ENCODE results near the gene TCAP. TPM values are rescaled to one million over a fixed set of nuclear protein-coding genes. Genes with fewer than 3 reads are reported as not detected.

TCAP gene
- total and polyA plus RNA-seq, 2 donors (not counting 1 experiment from before 2014, with no cell fraction given), result 0.05 to 0.17 TPM

- TF ChIP-seq EZH2 (IDR thresholded peaks at IDR 0.05; ENCODE audit: low read length, missing control alignments) (no peak), CTCF (conservative IDR thresholded peaks at IDR 0.05 in 1 of 2, IDR thresholded peaks at IDR 0.05 in 1 of 2; ENCODE audit: low read depth in 1 of 2, low read length in 2 of 2) (no peak)
- H2AFZ ChIP-seq (ENCODE audit: low read length), result no peak overlapping the region
- no peak for DNase-seq (ENCODE audit: low read depth in 2 of 2)
- H3K79me2 ChIP-seq (ENCODE audit: control insufficient read depth, insufficient read depth, low read length), result no peaks in the 10 kb centered on the region
- H3K9ac ChIP-seq (ENCODE audit: insufficient read depth, low read length), result no peak overlapping the region
- H3K27ac ChIP-seq (ENCODE audit: insufficient read depth, low read length), result no peak overlapping the region
- H4K20me1 ChIP-seq (ENCODE audit: control insufficient read depth, extremely low read depth, insufficient read depth, low read length), result no peaks in the 10 kb centered on the region
- H3K27me3 ChIP-seq (ENCODE audit: control insufficient read depth, insufficient read depth, low read length), result peaks cover 37% of the 10 kb centered on the region
- no peaks in the 10 kb centered on the region for H3K4me1 ChIP-seq (ENCODE audit: control insufficient read depth, extremely low read depth, insufficient read depth, low read length)
- no peak overlapping the region for H3K4me3 ChIP-seq (replicated peaks in 1 of 4; ENCODE audit: control extremely low read depth in 1 of 4, insufficient read depth in 1 of 4, low read depth in 3 of 4, low read length in 4 of 4)
- no peak overlapping the region for H3K4me2 ChIP-seq (ENCODE audit: extremely low read depth, insufficient read depth, low read length)
- no peaks in the 10 kb centered on the region for H3K36me3 ChIP-seq (ENCODE audit: control insufficient read depth, insufficient read depth, low read length)
- H3K9me3 ChIP-seq (ENCODE audit: control insufficient read depth, insufficient read depth, low read depth, low read length), result no peaks in the 10 kb centered on the region
Measured at GRCh38 chr17:39631403-39631802, 33.7 kb upstream of the TCAP start.

GRCh38 chr17:39632153-39632941 is 32.8 kb upstream of the TCAP start:
- Histone ChIP-seq H3K27me3 (ENCODE audit: control insufficient read depth, insufficient read depth, low read length) (peaks cover 29% of the 10 kb centered on the region), H3K79me2 (ENCODE audit: control insufficient read depth, insufficient read depth, low read length) (peaks cover 2% of the 10 kb centered on the region), H4K20me1 (ENCODE audit: control insufficient read depth, extremely low read depth, insufficient read depth, low read length) (no peaks in the 10 kb centered on the region), H3K9me3 (ENCODE audit: control insufficient read depth, insufficient read depth, low read depth, low read length) (no peaks in the 10 kb centered on the region), H3K9ac (ENCODE audit: insufficient read depth, low read length) (no peak overlapping the region), H3K4me1 (ENCODE audit: control insufficient read depth, extremely low read depth, insufficient read depth, low read length) (no peaks in the 10 kb centered on the region), H3K36me3 (ENCODE audit: control insufficient read depth, insufficient read depth, low read length) (no peaks in the 10 kb centered on the region), H3K4me3 (replicated peaks in 1 of 4; ENCODE audit: control extremely low read depth in 1 of 4, insufficient read depth in 1 of 4, low read depth in 3 of 4, low read length in 4 of 4) (no peak overlapping the region), H3K27ac (ENCODE audit: insufficient read depth, low read length) (no peak overlapping the region), H3K4me2 (ENCODE audit: extremely low read depth, insufficient read depth, low read length) (no peak overlapping the region), H2AFZ (ENCODE audit: low read length) (no peak overlapping the region)
- DNase-seq (ENCODE audit: low read depth in 2 of 2), result no peak
- TF ChIP-seq EZH2 (IDR thresholded peaks at IDR 0.05; ENCODE audit: low read length, missing control alignments) (no peak), CTCF (conservative IDR thresholded peaks at IDR 0.05 in 1 of 2, IDR thresholded peaks at IDR 0.05 in 1 of 2; ENCODE audit: low read depth in 1 of 2, low read length in 2 of 2) (no peak)

- Histone ChIP-seq H3K79me2 (ENCODE audit: control insufficient read depth, insufficient read depth, low read length) (peaks cover 11% of the 10 kb centered on the region), H2AFZ (ENCODE audit: low read length) (no peak overlapping the region), H3K4me3 (replicated peaks in 1 of 4; ENCODE audit: control extremely low read depth in 1 of 4, insufficient read depth in 1 of 4, low read depth in 3 of 4, low read length in 4 of 4) (no peak overlapping the region), H3K27ac (ENCODE audit: insufficient read depth, low read length) (no peak overlapping the region), H3K4me2 (ENCODE audit: extremely low read depth, insufficient read depth, low read length) (no peak overlapping the region), H3K9me3 (ENCODE audit: control insufficient read depth, insufficient read depth, low read depth, low read length) (no peaks in the 10 kb centered on the region), H3K9ac (ENCODE audit: insufficient read depth, low read length) (no peak overlapping the region), H3K27me3 (ENCODE audit: control insufficient read depth, insufficient read depth, low read length) (peaks cover 19% of the 10 kb centered on the region), H3K36me3 (ENCODE audit: control insufficient read depth, insufficient read depth, low read length) (no peaks in the 10 kb centered on the region), H4K20me1 (ENCODE audit: control insufficient read depth, extremely low read depth, insufficient read depth, low read length) (no peaks in the 10 kb centered on the region), H3K4me1 (ENCODE audit: control insufficient read depth, extremely low read depth, insufficient read depth, low read length) (peaks cover 7% of the 10 kb centered on the region)
- TF ChIP-seq EZH2 (IDR thresholded peaks at IDR 0.05; ENCODE audit: low read length, missing control alignments) (no peak), CTCF (conservative IDR thresholded peaks at IDR 0.05 in 1 of 2, IDR thresholded peaks at IDR 0.05 in 1 of 2; ENCODE audit: low read depth in 1 of 2, low read length in 2 of 2) (no peak)
- DNase-seq (ENCODE audit: low read depth in 2 of 2), result no peak
Measured at GRCh38 chr17:39633570-39634183, 31.5 kb upstream of the TCAP start.

All from fibroblast of lung (primary cell).